NT2/D1 (cell line): ENCODE data around the gene TPCN1.

Source experiments
- SUZ12 ChIP-seq: IDR thresholded peaks from 2 replicates; pipeline ENCODE4 v1.6.1; 2011; ENCODE audit not compliant: insufficient read length, insufficient read depth; ENCODE audit errors: extremely low read depth
- YY1 ChIP-seq: IDR thresholded peaks from 2 replicates; pipeline ENCODE4 v1.6.1; 2011; ENCODE audit not compliant: insufficient read length, insufficient read depth
- ZNF274 ChIP-seq: IDR thresholded peaks from 2 replicates; pipeline ENCODE4 v1.6.1; 2011; ENCODE audit warnings: mild to moderate bottlenecking, low read depth, low read length

- TF ChIP-seq YY1 (no peak), ZNF274 (no peak), SUZ12 (no peak)
These were observed 13.0 kb upstream of the TPCN1 start for GRCh38 chr12:113208041-113208934.
